GM19238 (cell line): Measurements from ENCODE around the gene DDX31.

ENCODE experiments used
- DNase-seq: peaks from one replicate; pipeline ENCODE4 v3.0.0; 2011; ENCODE audit warnings: low spot score; ENCODE audit not compliant: insufficient read length

The DDX31 gene

DNA sequence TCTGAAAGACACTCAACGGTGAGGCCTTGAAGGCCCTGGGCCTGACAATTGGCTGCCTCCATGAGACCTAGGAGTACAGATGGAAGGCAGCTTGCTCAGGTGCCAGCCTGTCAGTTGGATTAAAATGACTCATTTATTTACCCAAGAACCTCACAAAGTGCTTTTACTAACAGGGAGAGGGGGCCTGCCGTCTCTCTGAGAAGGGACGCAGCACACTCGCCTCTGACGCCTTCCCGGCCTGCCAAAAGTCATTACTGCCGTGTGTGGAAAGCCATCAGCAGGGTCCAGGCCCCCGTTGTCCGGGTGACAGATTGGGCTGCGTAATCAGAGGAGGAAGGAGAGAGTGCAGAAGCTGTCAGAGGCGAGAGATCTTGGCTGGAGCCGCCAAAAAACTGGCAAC, 32.4 kb downstream of the DDX31 start:
- no peak for DNase-seq

DNA sequence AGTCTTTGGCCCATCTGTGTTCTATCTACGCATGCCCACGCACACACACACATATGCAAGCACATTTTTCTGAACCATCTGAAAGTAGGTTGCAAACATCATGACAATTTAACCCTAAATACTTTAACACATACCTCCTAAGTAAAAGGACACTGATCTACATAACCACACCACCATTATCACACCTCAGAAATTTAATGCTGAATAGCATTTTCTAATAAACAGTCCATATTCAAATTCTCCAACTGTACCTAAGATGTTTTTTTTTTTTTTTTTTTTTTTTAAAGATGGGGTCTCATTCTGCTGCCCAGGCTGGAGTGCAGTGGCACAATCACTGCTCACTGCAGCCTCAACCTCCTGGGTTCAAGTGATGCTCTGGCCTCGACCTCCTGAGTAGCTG, 35.5 kb downstream of the DDX31 start:
- DNase-seq: no peak

DNA sequence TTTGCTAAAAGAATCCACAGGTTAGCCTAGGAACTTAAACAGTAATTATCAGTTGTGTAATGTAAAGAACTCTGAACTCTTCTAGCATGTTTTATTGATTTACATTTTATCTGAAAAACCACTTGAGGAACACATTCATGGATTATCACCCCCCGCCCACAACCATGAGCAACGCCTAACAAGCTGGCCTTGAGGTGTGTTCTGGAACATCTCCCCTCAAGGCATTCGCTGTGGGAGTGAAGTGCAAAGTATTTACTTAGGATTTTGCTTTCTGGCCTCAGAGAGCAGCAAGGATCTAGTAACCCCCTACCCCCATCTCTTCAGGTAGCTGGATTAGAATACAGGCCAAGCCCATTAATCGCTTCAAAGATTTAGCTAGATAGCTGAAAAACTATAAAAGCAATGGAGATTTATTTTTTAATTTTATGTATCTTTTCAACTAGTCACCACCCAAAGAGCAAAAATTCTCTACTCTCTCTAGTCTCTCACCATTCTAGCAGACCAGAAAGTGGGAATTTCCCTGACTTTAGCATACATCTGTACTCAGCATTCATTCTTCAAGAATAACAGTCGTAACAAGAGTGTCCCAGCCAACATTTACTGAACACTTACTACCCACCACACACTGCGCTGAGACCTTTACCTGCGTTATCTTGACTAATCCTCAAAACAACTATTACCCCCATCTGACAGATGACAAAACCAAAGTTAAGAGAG, 37.2 kb downstream of the DDX31 start:
- DNase-seq: no peak

DNA sequence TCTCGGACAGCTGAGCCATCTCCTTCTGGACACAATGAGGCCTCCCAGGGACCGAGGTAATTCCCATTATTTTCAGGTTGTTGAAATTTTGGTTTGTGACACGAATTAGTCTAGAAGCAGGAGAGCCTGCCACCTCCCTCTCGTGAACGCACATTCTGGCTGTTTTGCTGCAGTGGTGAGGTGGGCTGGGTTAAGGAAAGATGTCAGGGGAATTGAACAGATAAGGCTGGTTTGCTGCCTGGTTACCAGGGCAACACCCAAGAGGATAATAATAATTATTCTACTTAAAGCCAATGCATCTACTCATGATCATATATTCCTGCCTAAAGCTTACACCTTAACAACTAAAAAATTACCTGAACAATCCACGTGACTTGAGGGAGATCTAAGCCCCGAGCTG, 38.1 kb downstream of the DDX31 start:
- no peak for DNase-seq

DNA sequence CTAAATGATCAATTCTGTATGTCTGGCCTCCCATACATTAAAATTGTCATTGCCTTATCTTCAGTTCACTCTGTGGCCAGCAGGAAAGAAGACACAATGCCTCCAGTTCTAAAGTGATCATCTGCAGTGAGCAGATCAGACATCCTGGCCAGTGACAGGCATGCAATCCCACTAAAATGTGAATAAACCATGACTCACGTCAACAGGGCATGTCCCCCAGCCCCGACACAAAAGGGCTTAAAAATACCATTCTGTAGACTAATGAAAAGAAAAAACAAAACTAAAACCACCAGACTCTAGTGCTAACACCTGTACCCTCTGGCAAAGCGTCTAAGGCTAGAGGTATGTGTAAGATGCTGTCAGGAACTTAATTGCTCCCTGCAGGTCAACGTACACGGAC, 38.5 kb downstream of the DDX31 start:
- DNase-seq: no peak

DNA sequence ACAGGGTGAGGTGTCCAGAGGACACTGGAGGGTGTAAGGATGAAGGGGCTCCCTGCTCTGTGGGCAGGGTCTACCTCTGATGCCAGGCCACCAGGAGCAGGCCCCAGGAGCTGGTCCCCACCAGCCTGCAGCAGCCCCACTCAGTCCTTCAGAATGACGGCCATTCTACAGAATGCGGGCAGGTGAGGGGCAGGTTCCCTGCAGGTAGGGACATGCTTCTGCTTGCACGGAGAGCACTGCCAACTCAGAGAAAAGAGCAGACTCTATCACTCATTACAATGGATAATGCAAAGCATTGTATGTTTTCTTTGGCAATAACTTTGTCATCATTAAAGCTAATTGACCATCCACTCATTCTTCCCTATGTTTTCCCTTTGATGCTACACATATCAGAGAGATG, 39.0 kb downstream of the DDX31 start:
- DNase-seq: no peak

DNA sequence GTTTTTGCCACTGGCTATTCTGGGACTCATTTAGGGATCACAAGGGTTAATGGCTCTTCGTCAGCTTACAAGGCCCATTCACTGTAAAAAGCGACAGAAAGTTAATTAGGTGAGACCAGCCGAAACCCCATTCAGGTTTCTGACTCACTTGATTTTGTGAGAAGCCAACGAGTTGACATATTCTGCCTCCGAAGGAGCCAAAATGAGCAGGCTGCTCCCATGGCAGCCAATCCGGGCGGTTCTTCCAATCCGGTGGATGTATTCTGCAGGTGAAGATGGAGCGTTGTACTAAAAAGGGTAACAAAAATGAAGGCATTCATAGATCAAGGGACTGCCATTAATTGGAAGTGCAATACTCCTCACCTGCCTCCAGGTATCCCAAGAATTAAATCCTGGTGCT, 39.7 kb downstream of the DDX31 start:
- no peak for DNase-seq

DNA sequence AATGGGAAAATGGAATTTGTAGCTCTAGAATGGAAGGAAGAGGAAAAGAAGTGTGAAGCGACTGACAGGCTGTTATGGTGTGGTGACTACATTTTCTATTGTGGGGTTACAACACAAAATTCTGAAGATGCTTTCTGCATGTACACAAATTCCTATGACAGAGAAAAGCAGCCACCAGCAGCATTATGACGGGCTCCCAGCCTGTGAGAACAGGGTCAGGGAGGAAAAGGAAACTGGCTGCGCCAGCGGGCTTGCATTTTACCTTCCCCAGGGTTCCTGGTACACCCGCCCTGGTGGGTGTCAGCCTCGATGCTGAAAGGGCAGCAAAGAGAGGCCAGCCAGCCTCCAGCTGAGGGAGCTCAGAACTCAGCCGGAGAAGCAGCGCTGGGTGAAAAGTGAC, 41.0 kb downstream of the DDX31 start:
- no peak for DNase-seq

DNA sequence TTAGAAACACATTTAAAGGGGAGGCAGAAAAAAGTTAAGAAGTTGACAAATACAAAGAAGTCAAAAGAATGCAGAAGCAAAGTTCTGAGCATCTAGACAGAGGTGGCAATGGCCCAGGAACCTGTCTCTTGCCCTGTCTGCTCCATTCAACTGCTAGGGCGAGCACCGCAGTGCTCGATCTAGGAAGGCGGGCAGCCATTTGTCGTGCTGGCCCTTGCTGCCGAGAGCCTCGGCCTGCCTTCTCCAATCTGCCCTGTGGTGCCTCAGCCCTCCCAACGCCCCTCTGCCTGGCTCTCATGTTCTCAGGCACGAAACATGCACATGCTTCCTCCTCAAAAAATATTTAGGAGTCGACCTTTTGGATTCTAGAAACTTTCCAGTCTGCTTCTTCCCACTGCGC, 42.2 kb downstream of the DDX31 start:
- no peak for DNase-seq

DNA sequence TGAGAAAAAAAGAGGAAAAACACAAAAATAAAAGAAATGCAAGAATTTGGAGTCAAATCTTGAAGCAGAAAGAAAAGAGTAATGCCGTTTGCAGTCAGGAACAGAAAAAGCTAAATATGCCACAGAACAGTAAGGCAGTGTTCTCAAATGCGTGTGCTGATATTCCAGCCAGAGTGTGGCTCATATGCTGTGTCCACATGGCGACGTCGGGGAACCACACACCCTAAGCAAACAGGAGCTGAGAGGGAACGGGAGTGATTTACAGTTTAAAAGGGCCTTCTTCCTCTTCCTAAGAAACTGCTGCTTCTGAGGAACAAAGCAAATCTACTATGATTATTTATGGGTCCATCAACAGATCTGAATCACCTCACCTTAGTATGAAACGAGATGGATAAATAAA, 42.7 kb downstream of the DDX31 start:
- no peak for DNase-seq

DNA sequence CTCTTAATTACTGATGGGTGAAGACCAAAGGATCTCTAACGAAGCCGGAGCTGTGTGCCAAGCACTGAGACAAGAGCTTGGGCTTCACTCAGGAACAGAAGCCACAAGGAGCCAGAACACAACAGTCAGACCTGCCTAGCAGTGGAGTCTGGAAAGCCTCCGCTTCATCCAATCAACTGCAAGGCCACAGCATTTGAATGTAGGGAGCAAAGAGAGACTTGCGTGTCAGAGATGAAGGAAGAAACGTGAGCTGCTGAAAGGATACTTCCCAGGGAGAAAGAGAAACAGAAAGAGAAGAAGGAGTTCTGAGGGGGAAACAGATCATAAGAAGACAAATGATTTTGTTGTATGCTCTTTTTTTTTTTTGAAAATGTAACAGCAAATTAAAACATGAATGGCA, 43.5 kb downstream of the DDX31 start:
- DNase-seq: no peak

DNA sequence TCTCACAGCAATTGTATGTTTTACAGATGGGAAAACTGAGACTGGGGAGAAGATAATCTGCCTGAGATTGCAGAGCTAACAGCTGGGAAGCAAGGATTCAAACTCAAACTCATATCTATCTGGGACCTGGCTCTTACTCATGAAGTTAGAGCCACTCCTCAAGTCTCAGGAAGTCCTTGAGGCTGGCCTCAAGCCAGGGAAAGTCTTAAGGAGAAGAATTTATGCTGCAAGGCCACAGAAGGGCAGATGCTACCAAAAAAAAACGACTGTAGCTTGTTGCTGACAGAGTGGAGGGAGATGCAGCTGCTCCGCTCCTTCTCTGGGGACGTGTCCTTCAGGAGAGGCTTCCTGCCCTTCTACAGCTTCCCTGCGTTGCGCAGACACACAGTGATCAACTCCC, 47.6 kb downstream of the DDX31 start:
- DNase-seq: no peak

DNA sequence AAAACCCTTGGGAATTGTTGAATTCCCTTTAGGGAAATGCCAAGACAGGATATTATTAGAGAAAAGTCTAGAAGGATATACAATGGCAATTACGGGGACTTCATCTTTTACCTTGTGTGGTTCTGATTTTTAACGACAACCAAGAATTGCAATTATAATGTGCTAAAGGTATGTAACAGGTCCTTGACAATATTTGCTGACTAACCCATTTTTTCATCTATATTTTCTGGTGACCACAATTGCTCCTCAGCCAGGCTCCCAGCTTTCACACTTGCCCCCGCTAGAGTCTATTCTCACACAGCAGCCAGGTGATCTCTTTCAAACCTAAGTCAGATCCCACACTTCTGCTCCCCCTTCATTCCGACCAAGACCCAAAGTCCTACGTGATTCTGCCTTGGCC, 53.1 kb downstream of the DDX31 start:
- no peak for DNase-seq

DNA sequence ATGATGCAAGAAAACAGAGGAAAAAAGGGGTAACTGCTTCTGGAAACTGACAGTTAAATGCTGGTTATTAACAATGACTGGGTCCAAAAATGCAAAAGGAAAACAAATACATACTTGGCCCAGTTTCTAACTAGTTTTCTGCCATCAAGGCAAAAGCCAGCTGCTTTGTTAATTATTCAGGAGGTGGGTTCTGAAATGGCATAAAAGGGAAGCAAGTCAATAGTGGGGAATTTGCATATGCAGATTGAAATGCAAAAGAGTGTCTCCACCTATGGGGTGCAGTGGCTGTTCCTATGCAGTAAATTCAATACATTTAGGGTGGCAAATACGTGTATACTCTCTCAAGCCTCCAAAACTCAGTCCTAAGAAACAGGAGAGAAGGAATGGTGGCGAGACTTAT, 54.0 kb downstream of the DDX31 start:
- no peak for DNase-seq

DNA sequence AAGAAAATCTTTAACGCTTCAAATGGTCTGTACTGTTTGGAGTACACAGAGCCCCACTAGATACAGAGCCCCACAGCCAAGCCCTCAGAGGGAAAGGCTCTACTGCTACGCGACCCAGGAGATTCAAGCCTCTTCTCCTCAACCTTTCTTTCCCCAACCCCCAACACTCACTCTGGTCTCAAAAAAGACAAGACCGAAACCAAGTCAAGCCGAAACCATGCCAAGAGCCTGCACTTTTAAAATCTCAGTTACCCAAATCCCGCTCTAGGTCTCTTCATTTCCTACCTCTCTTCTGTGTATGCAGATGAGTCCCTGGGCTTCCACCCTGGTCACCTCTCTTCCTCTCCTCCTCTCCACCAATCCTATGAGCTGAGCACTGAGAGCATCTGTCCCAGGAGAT, 55.5 kb downstream of the DDX31 start:
- no peak for DNase-seq

DNA sequence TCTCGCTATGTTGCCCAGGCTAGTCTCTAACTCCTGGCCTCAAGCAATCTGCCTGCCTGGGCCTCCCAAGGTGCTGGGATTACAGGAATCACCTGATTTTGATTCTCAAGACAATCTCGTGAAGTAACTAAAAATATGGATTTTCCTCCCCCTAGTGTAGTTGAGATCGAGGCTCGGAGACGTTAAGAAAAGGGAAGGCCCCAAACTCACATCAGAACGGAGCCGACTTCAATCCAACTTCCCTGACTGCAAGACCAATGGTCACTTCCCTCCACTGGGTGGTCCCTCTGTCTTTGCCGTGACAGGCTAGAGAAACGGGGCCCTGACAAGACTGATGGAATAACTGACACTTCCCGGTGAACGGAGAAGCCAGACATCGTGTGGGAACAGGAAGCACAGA, 59.1 kb downstream of the DDX31 start:
- no peak for DNase-seq

DNA sequence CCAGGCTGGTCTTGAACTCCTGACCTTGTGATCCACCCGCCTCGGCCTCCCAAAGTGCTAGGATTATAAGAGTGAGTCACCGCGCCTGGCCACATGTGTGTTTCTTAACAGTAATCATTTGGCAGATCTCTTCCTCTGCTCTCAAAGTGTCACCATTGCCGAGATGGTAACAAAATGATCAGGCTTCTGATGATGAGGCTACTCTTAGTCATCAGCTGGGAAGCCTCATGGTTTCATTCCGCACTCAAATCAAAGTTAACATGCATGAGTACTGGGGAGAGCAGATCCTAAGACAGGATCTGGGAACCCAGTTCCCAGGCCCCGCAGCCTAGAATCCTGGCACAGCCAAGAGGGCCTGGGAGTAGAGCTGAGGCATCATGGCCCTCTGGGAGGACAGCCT, 60.0 kb downstream of the DDX31 start:
- no peak for DNase-seq

DNA sequence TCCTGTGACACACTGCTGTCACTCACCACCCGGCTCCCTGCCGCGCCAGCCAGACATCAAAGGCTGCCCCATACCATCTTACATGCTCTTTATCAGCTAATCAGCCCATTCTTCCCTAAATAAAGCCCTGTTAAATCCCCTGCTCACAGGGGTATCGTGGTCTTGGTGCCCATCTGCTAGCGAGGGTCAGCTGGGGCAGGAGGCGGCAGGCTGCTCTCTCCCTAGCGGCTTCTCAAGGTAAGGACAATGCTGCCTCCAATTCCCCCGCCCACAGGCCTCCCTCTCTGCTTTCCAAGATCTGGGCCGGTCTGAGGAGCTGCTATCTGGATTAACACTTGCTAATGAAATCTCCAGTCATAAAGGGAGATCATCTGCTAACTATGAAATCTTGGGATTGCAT, 60.6 kb downstream of the DDX31 start:
- DNase-seq: no peak

DNA sequence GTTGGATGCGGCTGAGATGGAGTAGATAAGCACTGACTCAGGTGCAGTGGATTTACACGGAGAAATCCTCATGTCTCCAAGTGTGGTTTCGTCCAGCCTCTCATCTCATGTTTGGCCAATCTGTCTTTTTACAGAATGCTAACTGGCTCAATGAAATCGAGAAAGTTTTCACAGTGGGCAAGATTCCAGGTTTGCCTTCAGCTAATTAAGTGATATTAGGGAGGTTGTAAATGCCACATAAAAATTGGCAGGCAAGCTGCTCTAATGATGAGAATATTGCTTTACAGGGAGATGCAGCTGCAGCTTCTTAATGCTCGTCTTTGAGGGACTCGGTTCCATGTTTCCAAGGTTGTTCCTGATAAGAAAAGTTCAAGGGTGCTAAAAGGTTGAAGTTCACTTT, 63.7 kb downstream of the DDX31 start:
- no peak for DNase-seq

DNA sequence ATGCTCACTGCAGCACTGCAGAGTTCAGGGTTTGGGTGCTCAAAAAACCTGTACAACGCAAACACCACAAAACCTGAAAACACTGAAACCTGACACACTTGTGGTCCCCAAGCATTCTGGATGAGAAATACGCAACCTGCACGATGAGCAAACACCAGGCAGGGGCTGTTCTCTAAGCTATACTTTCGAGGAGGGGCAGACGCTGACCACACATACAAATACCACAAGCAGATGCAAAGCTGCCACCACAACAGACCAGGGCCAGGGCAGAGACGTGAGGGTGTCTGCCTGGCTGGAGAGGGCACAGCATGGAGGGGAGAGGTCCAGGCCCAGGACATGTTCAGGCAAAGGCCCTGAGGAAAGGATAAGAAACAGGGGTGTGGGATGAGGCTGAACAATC, 64.4 kb downstream of the DDX31 start:
- DNase-seq: no peak

DNA sequence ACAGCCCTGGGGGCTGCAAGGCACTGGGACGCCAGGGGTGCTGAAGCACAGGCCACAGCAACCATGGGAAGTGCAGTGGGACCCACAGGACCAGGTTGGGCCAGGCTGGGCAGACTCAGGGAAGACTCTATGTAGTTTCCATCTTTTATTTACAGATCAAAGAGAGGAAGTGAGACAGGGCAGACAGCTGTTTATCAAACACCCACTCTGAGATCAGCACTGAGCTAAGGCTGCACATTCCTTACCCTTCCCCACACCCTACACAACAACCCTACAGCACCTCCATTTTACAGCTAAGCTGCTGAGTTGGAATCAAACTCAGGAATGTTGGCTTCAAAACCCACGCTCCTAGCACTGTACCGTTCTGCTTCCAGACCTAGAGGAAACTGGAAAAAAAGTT, 67.6 kb downstream of the DDX31 start:
- DNase-seq: no peak

DNA sequence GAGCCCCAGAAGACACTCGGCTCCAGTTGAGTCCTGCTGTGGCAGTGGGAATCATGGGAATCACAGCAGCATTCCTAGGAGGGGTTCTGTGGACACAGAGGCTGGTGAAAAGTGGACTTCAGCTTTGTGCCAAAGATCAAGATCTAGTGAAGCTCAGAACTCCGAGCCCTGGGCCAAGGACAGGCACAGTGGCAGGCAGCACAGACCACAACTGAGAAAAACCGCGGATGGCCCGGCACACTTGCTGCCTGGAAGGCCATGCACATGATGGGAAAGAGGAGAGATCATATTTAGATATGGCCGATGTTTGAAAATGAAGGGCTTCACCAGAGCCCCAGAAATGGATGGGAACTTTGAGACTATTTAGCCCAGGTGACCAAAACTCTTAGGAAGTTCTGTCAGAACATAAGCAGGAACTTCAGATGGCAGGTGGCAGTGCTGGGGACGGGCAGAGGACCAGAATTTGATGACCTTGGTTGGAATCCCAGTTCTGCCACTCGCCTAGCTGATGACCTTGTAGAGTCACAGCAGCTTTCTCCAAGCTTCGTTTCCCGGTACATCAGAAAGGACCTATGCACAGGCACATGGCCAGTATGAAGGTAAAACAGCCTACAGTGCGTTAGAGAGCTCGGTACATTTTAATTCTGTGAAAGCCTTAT, 69.3 kb downstream of the DDX31 start:
- no peak for DNase-seq

DNA sequence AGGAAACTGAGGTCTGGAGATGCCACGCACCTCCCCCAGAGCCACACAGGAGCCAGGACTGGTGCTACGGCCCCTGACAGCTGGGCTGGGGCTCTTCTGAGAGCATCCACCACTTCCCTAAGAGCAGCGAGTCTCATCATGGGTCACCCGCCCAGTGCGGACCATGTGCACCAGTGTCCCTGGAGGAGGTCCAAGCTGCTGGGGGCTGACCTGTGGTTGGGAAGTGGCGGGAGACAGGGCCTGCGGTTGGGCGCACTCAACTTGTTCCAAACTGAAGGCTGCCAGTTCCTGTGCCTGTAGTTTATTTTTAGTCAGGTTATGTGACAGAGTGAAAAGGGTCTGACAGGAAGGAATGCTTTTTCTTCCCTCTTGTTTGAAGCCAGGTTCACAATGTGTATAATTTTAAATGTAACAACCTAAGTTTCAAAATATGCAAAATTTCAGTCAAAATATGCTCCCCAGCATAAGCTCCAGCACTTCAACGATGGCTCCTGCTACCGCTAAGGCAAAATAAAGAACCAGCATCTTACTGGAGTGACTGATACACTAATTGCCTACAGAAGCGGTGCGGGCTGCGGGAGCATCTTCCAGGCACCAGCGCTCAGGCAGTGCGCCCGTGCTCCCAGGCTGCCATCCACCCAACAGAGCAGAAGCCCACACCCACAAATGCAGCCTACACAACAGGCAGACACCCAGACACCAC, 72.6 kb downstream of the DDX31 start:
- no peak for DNase-seq
